HepG2 (cell line): Measurements from ENCODE around the gene TMX4. TPM values are rescaled to one million over a fixed set of nuclear protein-coding genes. Genes with fewer than 3 reads are reported as not detected.
A peak's percentile ranks its signal among the peaks of the same experiment; 100 is the strongest.

Source experiments
- DNMT1 ChIP-seq: sonication (generic); formaldehyde crosslinking; IDR thresholded peaks from 2 replicates; pipeline ENCODE4 v1.5.1; 2020; ENCODE audit warnings: mild to moderate bottlenecking, missing genetic modification reagents
- E2F2 ChIP-seq: sonication (generic); formaldehyde crosslinking; IDR thresholded peaks from 2 replicates; pipeline ENCODE4 v1.4.0; 2020; ENCODE audit warnings: missing genetic modification reagents, borderline replicate concordance
- EZH2 ChIP-seq: conservative IDR thresholded peaks from 2 replicates; pipeline ENCODE4 v1.6.1; 2012; ENCODE audit warnings: mild to moderate bottlenecking, low read depth, low read length, moderate library complexity
- NR2F1 ChIP-seq, 2 experiments: fragments of 450-650 bp in 1 of 2; formaldehyde crosslinking in 1 of 2; IDR thresholded peaks; 2 replicates each; pipeline versions ENCODE4 v1.5.0 to v1.6.1; 2016 to 2020; ENCODE audit warnings: mild to moderate bottlenecking in 1 of 2, missing compliant biosample characterization in 1 of 2, missing genetic modification reagents in 1 of 2, moderate library complexity in 1 of 2
- PHF21A ChIP-seq: sonication (generic); formaldehyde crosslinking; IDR thresholded peaks from 2 replicates; pipeline ENCODE4 v1.5.0; 2020; ENCODE audit warnings: mild to moderate bottlenecking, missing genetic modification reagents
- RBAK ChIP-seq: sonication (generic); formaldehyde crosslinking; IDR thresholded peaks from 2 replicates; pipeline ENCODE4 v1.5.1; 2020; ENCODE audit warnings: mild to moderate bottlenecking, missing genetic modification reagents
- REXO4 ChIP-seq: sonication (generic); formaldehyde crosslinking; IDR thresholded peaks from 2 replicates; pipeline ENCODE4 v1.8.0; 2022; ENCODE audit warnings: missing genetic modification reagents, mild to moderate bottlenecking, borderline replicate concordance
- RXRB ChIP-seq: IDR thresholded peaks from 2 replicates; pipeline ENCODE4 v1.6.1; 2016; ENCODE audit warnings: borderline replicate concordance, missing genetic modification reagents, missing compliant biosample characterization
- SATB2 ChIP-seq: sonication (generic); formaldehyde crosslinking; IDR thresholded peaks from 2 replicates; pipeline ENCODE4 v1.5.0; 2020; ENCODE audit warnings: missing genetic modification reagents
- SIX4 ChIP-seq: sonication (generic); formaldehyde crosslinking; IDR thresholded peaks from 2 replicates; pipeline ENCODE4 v1.4.0; 2020; ENCODE audit warnings: missing genetic modification reagents
- USF2 ChIP-seq, 2 experiments: sonication (generic) in 1 of 2; formaldehyde crosslinking in 1 of 2; IDR thresholded peaks; 2 replicates each; pipeline versions ENCODE4 v1.5.1 to v1.6.1; 2011 to 2020; ENCODE audit warnings: borderline replicate concordance in 1 of 2, low read depth in 1 of 2, low read length in 1 of 2, mild to moderate bottlenecking in 1 of 2, missing genetic modification reagents in 1 of 2, moderate library complexity in 1 of 2
- ZBTB1 ChIP-seq: sonication (generic); formaldehyde crosslinking; IDR thresholded peaks from 2 replicates; pipeline ENCODE4 v1.4.0; 2020; ENCODE audit warnings: missing genetic modification reagents, borderline replicate concordance
- ZBTB3 ChIP-seq: sonication (generic); formaldehyde crosslinking; IDR thresholded peaks from 2 replicates; pipeline ENCODE4 v1.4.0; 2020; ENCODE audit warnings: low read depth, mild to moderate bottlenecking, moderate library complexity, missing genetic modification reagents, borderline replicate concordance
- ZMYM4 ChIP-seq: sonication (generic); formaldehyde crosslinking; IDR thresholded peaks from 2 replicates; pipeline ENCODE4 v1.8.1; 2023; ENCODE audit warnings: mild to moderate bottlenecking, missing genetic modification reagents
- ZNF160 ChIP-seq: sonication (generic); formaldehyde crosslinking; IDR thresholded peaks from 2 replicates; pipeline ENCODE4 v1.8.0; 2022; ENCODE audit warnings: mild to moderate bottlenecking, inconsistent platforms, missing genetic modification reagents
- ZNF280B ChIP-seq: sonication (generic); formaldehyde crosslinking; IDR thresholded peaks from 2 replicates; pipeline ENCODE4 v1.5.0; 2020; ENCODE audit warnings: missing genetic modification reagents, mild to moderate bottlenecking, borderline replicate concordance
- ZNF446 ChIP-seq: sonication (generic); formaldehyde crosslinking; IDR thresholded peaks from 2 replicates; pipeline ENCODE4 v1.5.0; 2020; ENCODE audit warnings: mild to moderate bottlenecking, missing genetic modification reagents
- ZNF468 ChIP-seq: sonication (generic); formaldehyde crosslinking; IDR thresholded peaks from 2 replicates; pipeline ENCODE4 v1.8.0; 2022; ENCODE audit warnings: mild to moderate bottlenecking, moderate library complexity, missing genetic modification reagents
- ZNF510 ChIP-seq: sonication (generic); formaldehyde crosslinking; IDR thresholded peaks from 2 replicates; pipeline ENCODE4 v1.4.0; 2020; ENCODE audit warnings: low read depth, mild to moderate bottlenecking, missing genetic modification reagents
- ZNF567 ChIP-seq: sonication (generic); formaldehyde crosslinking; IDR thresholded peaks from 2 replicates; pipeline ENCODE4 v1.8.1; 2023; ENCODE audit warnings: mild to moderate bottlenecking, missing genetic modification reagents, borderline replicate concordance
- ZNF746 ChIP-seq: sonication (generic); formaldehyde crosslinking; IDR thresholded peaks from 2 replicates; pipeline ENCODE4 v1.8.0; 2022; ENCODE audit warnings: mild to moderate bottlenecking, missing genetic modification reagents
- ZNF747 ChIP-seq: sonication (generic); formaldehyde crosslinking; IDR thresholded peaks from 2 replicates; pipeline ENCODE4 v1.8.1; 2023; ENCODE audit warnings: missing genetic modification reagents, mild to moderate bottlenecking, borderline replicate concordance
- ZNF784 ChIP-seq: sonication (generic); formaldehyde crosslinking; IDR thresholded peaks from 2 replicates; pipeline ENCODE4 v1.5.1; 2020; ENCODE audit warnings: missing genetic modification reagents, mild to moderate bottlenecking, borderline replicate concordance
- polyA plus RNA-seq, 8 experiments: library from polyadenylated mRNA; depleted of rRNA in 3 of 8; stranded (reverse) in 7 of 8; unstranded in 1 of 8; fragments of >200 nt; fragmentation: Illumina TruSeq in 4 of 8; extraction: Trizol in 4 of 8; gene quantifications; 2 replicates each; pipeline versions ENCODE4 v1.2.1 to v1.2.3, GENCODE V29; 2011 to 2016; ENCODE audit warnings: low read depth in 4 of 8, missing spikeins in 1 of 8, mixed read lengths in 1 of 8; ENCODE audit not compliant: insufficient read depth in 1 of 8
- total RNA-seq, 5 experiments: library from RNA; depleted of rRNA; stranded (reverse); fragments of >200 nt; fragmentation: Illumina TruSeq; extraction: Trizol; gene quantifications; 2 replicates each; pipeline ENCODE4 v1.2.3, GENCODE V29; 2016; ENCODE audit warnings: low read depth in 1 of 5

The TMX4 gene
- total and polyA plus RNA-seq, 2 of the 13 experiments (the other 11 are each of a cell fraction or from before 2014, with no cell fraction given), result 7.6 to 21.4 TPM

GRCh38 chr20:8019246-8019997 lies at the start of gene TMX4 (continued):
- TF ChIP-seq USF2 (IDR thresholded peaks at IDR 0.05; ENCODE audit: low read depth, low read length) (no peak), USF2 (CRISPR knock-in tag; IDR thresholded peaks at IDR 0.05; ENCODE audit: borderline replicate concordance) (no peak), ZNF280B (CRISPR knock-in tag) (no peak; the same call in 1 of the 2 replicates), EZH2 (no peak), ZNF784 (peak; percentile 93; the same call in 1 of the 2 replicates), ZBTB1 (CRISPR knock-in tag) (no peak; the same call in 1 of the 2 replicates), E2F2 (peak; percentile 92; the same call in 1 of the 2 replicates), ZBTB3 (CRISPR knock-in tag) (0 out of 2 replicates have a peak, but pooled peaks have one; percentile 40), RXRB (CRISPR knock-in tag) (peak; percentile 74), ZNF746 (CRISPR knock-in tag) (peak; percentile 54; the same call in 1 of the 2 replicates), REXO4 (peak; percentile 74; the same call in 1 of the 2 replicates), ZNF468 (0 out of 2 replicates have a peak, but pooled peaks have one; percentile 19), ZNF567 (CRISPR knock-in tag) (peak; percentile 100), RBAK (CRISPR knock-in tag) (peak; percentile 43; the same call in 1 of the 2 replicates), ZNF747 (CRISPR knock-in tag) (peak; percentile 88; the same call in 1 of the 2 replicates), ZNF446 (CRISPR knock-in tag) (peak; percentile 96), PHF21A (CRISPR knock-in tag) (no peak), ZMYM4 (CRISPR knock-in tag) (peak; percentile 93), ZNF510 (peak; percentile 94), ZNF160 (CRISPR knock-in tag) (peak; percentile 86), SIX4 (CRISPR knock-in tag) (peak; percentile 46; the same call in 1 of the 2 replicates), NR2F1 (CRISPR knock-in tag; IDR thresholded peaks at IDR 0.05) (peak in 1 of 2 experiments; percentile 31; a peak in 1 of 4 replicates), SATB2 (CRISPR knock-in tag) (peak; percentile 89), DNMT1 (CRISPR knock-in tag) (peak; percentile 98)
